ENCODE measurements around the gene INIP. TPM values are rescaled to one million over a fixed set of nuclear protein-coding genes. Genes with fewer than 3 reads are reported as not detected.
A peak's percentile ranks its signal among the peaks of the same experiment; 100 is the strongest.

INIP gene
- total RNA-seq (2022) (30.2 and 31.9 TPM in 2 replicates), Bru-seq, nascent RNA (percentile 76 among the genes with signal in this experiment), BruChase-seq, experiment 1, labeled RNA remaining after a 2-hour chase (percentile 83 among the genes with signal in this experiment), BruChase-seq, experiment 2, labeled RNA remaining after a 6-hour chase (percentile 77 among the genes with signal in this experiment)
- long read RNA-seq, full-length matches to known transcripts = 31 of 44 reads
- long read RNA-seq, partial matches to known transcripts = 2 of 44 reads
- long read RNA-seq, other reads (novel, unspliced or antisense) = 11 of 44 reads

- TF ChIP-seq CTCF (IDR thresholded peaks at IDR 0.05; ENCODE audit: insufficient read depth in 1 of 2, low read depth in 1 of 2, low read length in 1 of 2, severe bottlenecking in 1 of 2, unreplicated experiment in 1 of 2) = no peak
- Mint-ChIP-seq H3K36me3 (ENCODE audit: insufficient read depth, unreplicated experiment) (peaks cover 11% of the 10 kb centered on the region), H3K9me3 (ENCODE audit: unreplicated experiment) (no peaks in the 10 kb centered on the region), H3K27ac (ENCODE audit: unreplicated experiment) (peak within 1 kb of the TSS; percentile 87), H3K4me1 (ENCODE audit: low read depth, unreplicated experiment) (peaks cover 7% of the 10 kb centered on the region), H3K4me3 (ENCODE audit: unreplicated experiment) (peak within 1 kb of the TSS; percentile 88), H3K27me3 (ENCODE audit: insufficient read depth, unreplicated experiment) (no peaks in the 10 kb centered on the region)
- Histone ChIP-seq H3K27me3 (replicated peaks; ENCODE audit: control insufficient read depth, insufficient read depth, low read length) (no peaks in the 10 kb centered on the region), H3K9me3 (no peaks in the 10 kb centered on the region), H3K4me3 (ENCODE audit: low read depth, low read length) (peak within 1 kb of the TSS; percentile 46), H3K4me1 (no peaks in the 10 kb centered on the region), H3K36me3 (ENCODE audit: control insufficient read depth, insufficient read depth, low read length) (no peaks in the 10 kb centered on the region)
- peak; percentile 98 for DNase-seq
- BruUV-seq (replicated peaks) = TSS peak; percentile 85
- CTCF ChIA-PET = interaction anchor here (0.6 to 1.8 kb wide), 11 partner anchors 15 to 624 kb away, joined by 3 to 18 read pairs (median 6); partner anchors contain the start of gene SNX30
- intact Hi-C loops (cut with micrococcal nuclease; ENCODE audit: unreplicated experiment) = loop anchor here (1.0 to 5.0 kb wide), 4 partner anchors 20 to 105 kb away; no protein-coding TSS in a partner anchor
- POLR2A ChIA-PET = interaction anchor here (0.5 to 1.7 kb wide), 10 partner anchors 14 to 1748 kb away, joined by 3 to 12 read pairs (median 5); partner anchors contain the start of genes KIAA1958 and SNX30
Observed at GRCh38 chr9:112717661-112718331, at the start of gene INIP. TSS of gene INIP (minus strand) at chr9:112718117. CDS start at chr9:112716485, 1,632 bp downstream.

- peak overlapping the region; percentile 58 for H3K27ac Mint-ChIP-seq (ENCODE audit: unreplicated experiment)
- Histone ChIP-seq H3K27me3 (replicated peaks; ENCODE audit: control insufficient read depth, insufficient read depth, low read length) (no peaks in the 10 kb centered on the region), H3K4me3 (ENCODE audit: low read depth, low read length) (no peak overlapping the region), H3K36me3 (ENCODE audit: control insufficient read depth, insufficient read depth, low read length) (no peaks in the 10 kb centered on the region), H3K4me1 (peaks cover 31% of the 10 kb centered on the region), H3K9me3 (no peaks in the 10 kb centered on the region)
- peaks cover 41% of the 10 kb centered on the region for H3K4me1 Mint-ChIP-seq (ENCODE audit: low read depth, unreplicated experiment)
- DNase-seq = no peak
- intact Hi-C loops (cut with micrococcal nuclease; ENCODE audit: unreplicated experiment) = loop anchor here (1.0 kb wide), 1 partner anchor 14 kb away; no protein-coding TSS in a partner anchor
- TF ChIP-seq CTCF (IDR thresholded peaks at IDR 0.05; ENCODE audit: insufficient read depth in 1 of 2, low read depth in 1 of 2, low read length in 1 of 2, severe bottlenecking in 1 of 2, unreplicated experiment in 1 of 2) = no peak
- H3K9me3 Mint-ChIP-seq (ENCODE audit: unreplicated experiment) = no peaks in the 10 kb centered on the region
- peaks cover 9% of the 10 kb centered on the region for H3K36me3 Mint-ChIP-seq (ENCODE audit: insufficient read depth, unreplicated experiment)
- peak overlapping the region; percentile 60 for H3K4me3 Mint-ChIP-seq (ENCODE audit: unreplicated experiment)
- ChIA-PET POLR2A (interaction anchor here (0.6 to 1.3 kb wide), 5 partner anchors 14 to 469 kb away, joined by 3 to 9 read pairs (median 7); partner anchors contain the start of genes INIP and SNX30), CTCF (interaction anchor here (0.7 to 1.6 kb wide), 5 partner anchors 15 to 54 kb away, joined by 3 to 10 read pairs (median 7); partner anchors contain the start of genes INIP and SNX30)
- no peaks in the 10 kb centered on the region for H3K27me3 Mint-ChIP-seq (ENCODE audit: insufficient read depth, unreplicated experiment)
- no TSS peak for BruUV-seq (replicated peaks)
Observed at GRCh38 chr9:112765281-112765680, 47.4 kb upstream of the INIP start.

GRCh38 chr9:112764837-112765236 is 46.9 kb upstream of the INIP start:
- peak; percentile 81 to 92 for DNase-seq
- TF ChIP-seq CTCF (IDR thresholded peaks at IDR 0.05; ENCODE audit: insufficient read depth in 1 of 2, low read depth in 1 of 2, low read length in 1 of 2, severe bottlenecking in 1 of 2, unreplicated experiment in 1 of 2) = no peak
- Mint-ChIP-seq H3K27me3 (ENCODE audit: insufficient read depth, unreplicated experiment) (no peaks in the 10 kb centered on the region), H3K4me1 (ENCODE audit: low read depth, unreplicated experiment) (peaks cover 43% of the 10 kb centered on the region), H3K36me3 (ENCODE audit: insufficient read depth, unreplicated experiment) (peaks cover 9% of the 10 kb centered on the region), H3K9me3 (ENCODE audit: unreplicated experiment) (no peaks in the 10 kb centered on the region), H3K27ac (ENCODE audit: unreplicated experiment) (peak overlapping the region; percentile 58), H3K4me3 (ENCODE audit: unreplicated experiment) (peak overlapping the region; percentile 60)
- no peaks in the 10 kb centered on the region for H3K9me3 ChIP-seq
- POLR2A ChIA-PET = interaction anchor here (0.6 to 1.3 kb wide), 5 partner anchors 14 to 469 kb away, joined by 3 to 9 read pairs (median 7); partner anchors contain the start of genes INIP and SNX30
- CTCF ChIA-PET = interaction anchor here (0.6 to 1.6 kb wide), 6 partner anchors 14 to 79 kb away, joined by 3 to 10 read pairs (median 6); partner anchors contain the start of genes INIP and SNX30
- no TSS peak for BruUV-seq (replicated peaks)
- H3K4me1 ChIP-seq = peaks cover 31% of the 10 kb centered on the region
- intact Hi-C loops (cut with micrococcal nuclease; ENCODE audit: unreplicated experiment) = loop anchor here (1.0 kb wide), 1 partner anchor 14 kb away; no protein-coding TSS in a partner anchor
- no peaks in the 10 kb centered on the region for H3K27me3 ChIP-seq (replicated peaks; ENCODE audit: control insufficient read depth, insufficient read depth, low read length)
- peak overlapping the region; percentile 26 for H3K4me3 ChIP-seq (ENCODE audit: low read depth, low read length)
- H3K36me3 ChIP-seq (ENCODE audit: control insufficient read depth, insufficient read depth, low read length) = no peaks in the 10 kb centered on the region
